PC-9 (cell line): ENCODE results near the gene NFIX.

Experiments
- EZH2 ChIP-seq: fragments of 200-600 bp; sonication (generic); IDR thresholded peaks from 2 replicates; pipeline ENCODE4 v1.8.0; 2017; ENCODE audit warnings: antibody characterized with exemption, low read depth
- TF ChIP-seq, protein P1 (sequence below): fragments of 200-600 bp; sonication (generic); conservative IDR thresholded peaks from 2 replicates; pipeline ENCODE4 v1.6.1; 2017; ENCODE audit warnings: mixed run types, antibody characterized with exemption, mild to moderate bottlenecking, moderate library complexity

- TF ChIP-seq, protein P1, sequence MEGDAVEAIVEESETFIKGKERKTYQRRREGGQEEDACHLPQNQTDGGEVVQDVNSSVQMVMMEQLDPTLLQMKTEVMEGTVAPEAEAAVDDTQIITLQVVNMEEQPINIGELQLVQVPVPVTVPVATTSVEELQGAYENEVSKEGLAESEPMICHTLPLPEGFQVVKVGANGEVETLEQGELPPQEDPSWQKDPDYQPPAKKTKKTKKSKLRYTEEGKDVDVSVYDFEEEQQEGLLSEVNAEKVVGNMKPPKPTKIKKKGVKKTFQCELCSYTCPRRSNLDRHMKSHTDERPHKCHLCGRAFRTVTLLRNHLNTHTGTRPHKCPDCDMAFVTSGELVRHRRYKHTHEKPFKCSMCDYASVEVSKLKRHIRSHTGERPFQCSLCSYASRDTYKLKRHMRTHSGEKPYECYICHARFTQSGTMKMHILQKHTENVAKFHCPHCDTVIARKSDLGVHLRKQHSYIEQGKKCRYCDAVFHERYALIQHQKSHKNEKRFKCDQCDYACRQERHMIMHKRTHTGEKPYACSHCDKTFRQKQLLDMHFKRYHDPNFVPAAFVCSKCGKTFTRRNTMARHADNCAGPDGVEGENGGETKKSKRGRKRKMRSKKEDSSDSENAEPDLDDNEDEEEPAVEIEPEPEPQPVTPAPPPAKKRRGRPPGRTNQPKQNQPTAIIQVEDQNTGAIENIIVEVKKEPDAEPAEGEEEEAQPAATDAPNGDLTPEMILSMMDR, result no peak
- TF ChIP-seq EZH2, result no peak
Observed at GRCh38 chr19:13025819-13026456, 30.7 kb downstream of the NFIX start.
